Stimulated activated CD4-positive, alpha-beta T cell treated with anti-CD3 and anti-CD28 coated beads, Interleukin-2, amount 100 ng/mL, for 4 hours (primary cell): ENCODE data around the gene GABRP.

Experiments
- DNase-seq: peaks from one replicate; pipeline ENCODE4 v3.0.0-alpha.2; 2020; ENCODE audit warnings: low read depth

Gene GABRP

DNA sequence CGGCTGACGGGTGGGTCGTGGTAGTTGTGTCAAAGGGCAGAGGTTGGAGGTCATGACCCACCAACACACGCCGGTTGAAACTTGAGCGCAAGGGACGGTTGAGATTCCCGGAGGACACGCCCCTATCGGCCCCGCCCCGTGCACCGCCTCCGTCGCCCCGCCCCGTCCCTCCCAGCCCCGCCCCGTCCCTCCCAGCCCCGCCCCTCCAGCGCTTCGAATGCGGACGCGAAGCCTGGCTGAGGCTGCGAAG is 78.1 kb downstream of the GABRP start:
- DNase-seq: no peak

DNA sequence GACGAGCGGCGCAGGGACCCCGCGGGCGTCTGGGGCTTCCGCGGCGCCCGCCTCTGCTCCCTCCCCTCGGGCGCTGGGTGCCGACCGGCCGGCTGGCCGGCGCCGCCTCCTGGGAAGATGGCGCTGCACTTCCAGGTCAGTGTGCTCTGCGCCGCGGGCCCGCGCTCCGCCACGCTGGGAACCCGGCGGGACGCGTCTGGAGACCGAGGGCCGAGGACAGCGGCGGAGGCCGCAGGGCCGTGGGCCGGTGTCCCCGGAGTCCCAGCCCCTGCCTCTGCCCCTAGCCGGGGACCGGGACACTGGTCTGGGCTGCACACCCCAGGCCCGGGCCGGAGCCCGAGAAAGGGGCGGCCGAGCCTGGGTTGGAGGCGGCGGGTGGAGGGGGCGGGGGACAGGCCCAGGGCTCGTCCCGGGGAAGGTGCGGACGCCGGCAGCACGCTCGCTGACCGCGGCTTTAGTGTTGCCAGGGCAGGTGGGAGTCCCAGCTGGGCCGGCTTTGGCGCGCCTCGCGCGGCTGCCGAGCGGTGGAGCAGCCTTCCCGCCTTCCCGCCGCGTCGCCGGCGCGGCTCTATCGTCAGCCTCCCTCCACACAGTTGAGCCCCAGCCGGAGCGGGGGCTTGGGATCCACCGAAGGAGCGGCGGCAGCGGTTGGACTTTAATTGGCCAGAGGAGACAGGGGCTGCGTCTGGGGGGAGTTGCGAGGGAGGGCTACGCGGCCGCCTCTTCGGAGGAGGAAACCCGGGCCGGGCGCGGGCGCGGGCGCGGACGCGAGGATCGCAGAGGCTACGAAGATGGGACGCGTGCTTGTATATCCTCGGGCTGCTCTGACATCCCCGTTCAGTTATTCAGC is 78.6 kb downstream of the GABRP start, which contains the start of gene RANBP17:
Gene RANBP17 (plus strand): TSS at position 102 of the 850 bp plus-strand sequence.
- DNase-seq: no peak

DNA sequence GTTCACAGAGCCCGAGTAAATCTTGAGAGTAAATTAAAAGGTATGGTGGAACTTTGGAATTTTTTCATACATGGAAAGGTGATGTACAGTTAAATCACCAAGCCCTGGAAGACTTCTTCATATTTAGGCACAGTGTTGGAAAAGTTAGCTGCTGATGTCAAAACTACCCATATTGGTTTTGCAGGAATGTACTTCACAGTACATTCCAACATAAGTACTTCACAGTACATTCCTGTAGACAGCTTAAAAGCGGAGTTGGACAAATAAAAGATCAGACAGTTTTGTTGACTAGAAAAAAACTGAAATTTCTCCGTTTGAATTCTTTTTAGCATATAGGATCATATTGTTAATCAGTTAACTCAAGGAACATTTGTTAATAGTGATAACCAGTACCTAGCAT is 80.1 kb downstream of the GABRP start:
- no peak for DNase-seq
